Measurements from ENCODE around the gene ADARB2. TPM values are rescaled to one million over a fixed set of nuclear protein-coding genes. Genes with fewer than 3 reads are reported as not detected.
"Not testable (repeated sequence)": the region's sequence is repeated elsewhere in the genome, so short reads cannot be mapped to it uniquely, and the experiment has no call there.

Gene ADARB2
- total RNA-seq, 2 experiments from 2014 or later: 2.5 to 3.0 TPM

GRCh38 chr10:1159131-1160061 lies 577.9 kb downstream of the ADARB2 start:
- Mint-ChIP-seq H3K9me3 (no peaks in the 10 kb centered on the region), H3K4me3 (no peak overlapping the region), H3K36me3 (ENCODE audit: low read depth) (no peaks in the 10 kb centered on the region), H3K27ac (no peak overlapping the region), H3K27me3 (peaks cover 1% of the 10 kb centered on the region), H3K4me1 (no peaks in the 10 kb centered on the region)
- ChIA-PET CTCF (no interaction called here), POLR2A (no interaction called here)
- DNase-seq: no peak

GRCh38 chr10:1158536-1158935 lies 578.8 kb downstream of the ADARB2 start:
- POLR2A ChIA-PET; H3K4me1 Mint-ChIP-seq; H3K27ac Mint-ChIP-seq; H3K36me3 Mint-ChIP-seq (ENCODE audit: low read depth); DNase-seq; CTCF ChIA-PET; H3K9me3 Mint-ChIP-seq; H3K27me3 Mint-ChIP-seq; H3K4me3 Mint-ChIP-seq: not testable (repeated sequence)

- DNase-seq: no peak
- Mint-ChIP-seq H3K4me3 (no peak overlapping the region), H3K9me3 (no peaks in the 10 kb centered on the region), H3K27me3 (peaks cover 1% of the 10 kb centered on the region), H3K4me1 (no peaks in the 10 kb centered on the region), H3K27ac (no peak overlapping the region), H3K36me3 (ENCODE audit: low read depth) (no peaks in the 10 kb centered on the region)
- ChIA-PET POLR2A (no interaction called here), CTCF (no interaction called here)
These were observed 579.3 kb downstream of the ADARB2 start for GRCh38 chr10:1158066-1158465.

- Mint-ChIP-seq H3K27ac (no peak overlapping the region), H3K4me1 (no peaks in the 10 kb centered on the region), H3K36me3 (ENCODE audit: low read depth) (no peaks in the 10 kb centered on the region), H3K27me3 (peaks cover 1% of the 10 kb centered on the region), H3K9me3 (no peaks in the 10 kb centered on the region), H3K4me3 (no peak overlapping the region)
- peak; percentile 9 for DNase-seq
- CTCF ChIA-PET: no interaction called here
- POLR2A ChIA-PET: no interaction called here
These were observed 579.8 kb downstream of the ADARB2 start for GRCh38 chr10:1157615-1157933.

- Mint-ChIP-seq H3K36me3 (ENCODE audit: low read depth) (no peaks in the 10 kb centered on the region), H3K4me1 (no peaks in the 10 kb centered on the region), H3K4me3 (no peak overlapping the region), H3K27me3 (peaks cover 1% of the 10 kb centered on the region), H3K9me3 (no peaks in the 10 kb centered on the region), H3K27ac (no peak overlapping the region)
- no peak for DNase-seq
- CTCF ChIA-PET: no interaction called here
- POLR2A ChIA-PET: no interaction called here
These were observed 580.3 kb downstream of the ADARB2 start for GRCh38 chr10:1156921-1157614.

GRCh38 chr10:1156616-1156886 lies 580.8 kb downstream of the ADARB2 start:
- ChIA-PET CTCF (no interaction called here), POLR2A (no interaction called here)
- H3K36me3 Mint-ChIP-seq (ENCODE audit: low read depth): no peaks in the 10 kb centered on the region
- H3K27ac Mint-ChIP-seq: no peak overlapping the region
- no peak overlapping the region for H3K4me3 Mint-ChIP-seq
- no peak for DNase-seq
- peaks cover 1% of the 10 kb centered on the region for H3K27me3 Mint-ChIP-seq
- no peaks in the 10 kb centered on the region for H3K9me3 Mint-ChIP-seq
- no peaks in the 10 kb centered on the region for H3K4me1 Mint-ChIP-seq

GRCh38 chr10:1155791-1156615 lies 581.3 kb downstream of the ADARB2 start:
- CTCF ChIA-PET: no interaction called here
- H3K9me3 Mint-ChIP-seq: no peaks in the 10 kb centered on the region
- peaks cover 1% of the 10 kb centered on the region for H3K27me3 Mint-ChIP-seq
- H3K36me3 Mint-ChIP-seq (ENCODE audit: low read depth): no peaks in the 10 kb centered on the region
- H3K4me3 Mint-ChIP-seq: no peak overlapping the region
- DNase-seq: peak; percentile 14
- H3K27ac Mint-ChIP-seq: no peak overlapping the region
- no peaks in the 10 kb centered on the region for H3K4me1 Mint-ChIP-seq
- POLR2A ChIA-PET: no interaction called here

- peak; percentile 7 for DNase-seq
- peaks cover 4% of the 10 kb centered on the region for H3K27me3 Mint-ChIP-seq
- no peaks in the 10 kb centered on the region for H3K36me3 Mint-ChIP-seq (ENCODE audit: low read depth)
- peaks cover 5% of the 10 kb centered on the region for H3K4me1 Mint-ChIP-seq
- H3K27ac Mint-ChIP-seq: no peak overlapping the region
- H3K4me3 Mint-ChIP-seq: no peak overlapping the region
- POLR2A ChIA-PET: no interaction called here
- CTCF ChIA-PET: no interaction called here
- H3K9me3 Mint-ChIP-seq: no peaks in the 10 kb centered on the region
These were observed 582.6 kb downstream of the ADARB2 start for GRCh38 chr10:1154531-1155295.

GRCh38 chr10:1153805-1154351 lies 583.4 kb downstream of the ADARB2 start:
- Mint-ChIP-seq H3K27ac (no peak overlapping the region), H3K4me1 (peaks cover 11% of the 10 kb centered on the region), H3K4me3 (no peak overlapping the region), H3K36me3 (ENCODE audit: low read depth) (no peaks in the 10 kb centered on the region), H3K27me3 (peaks cover 4% of the 10 kb centered on the region), H3K9me3 (no peaks in the 10 kb centered on the region)
- POLR2A ChIA-PET: no interaction called here
- DNase-seq: peak; percentile 9
- CTCF ChIA-PET: no interaction called here

GRCh38 chr10:1153251-1153763 lies 584.0 kb downstream of the ADARB2 start:
- no peaks in the 10 kb centered on the region for H3K36me3 Mint-ChIP-seq (ENCODE audit: low read depth)
- no peak for DNase-seq
- CTCF ChIA-PET: no interaction called here
- H3K27me3 Mint-ChIP-seq: peaks cover 4% of the 10 kb centered on the region
- H3K27ac Mint-ChIP-seq: no peak overlapping the region
- H3K4me3 Mint-ChIP-seq: no peak overlapping the region
- peaks cover 11% of the 10 kb centered on the region for H3K4me1 Mint-ChIP-seq
- no peaks in the 10 kb centered on the region for H3K9me3 Mint-ChIP-seq
- POLR2A ChIA-PET: no interaction called here

- Mint-ChIP-seq H3K4me3 (no peak overlapping the region), H3K27ac (no peak overlapping the region), H3K27me3 (peaks cover 4% of the 10 kb centered on the region), H3K9me3 (no peaks in the 10 kb centered on the region), H3K36me3 (ENCODE audit: low read depth) (no peaks in the 10 kb centered on the region), H3K4me1 (peaks cover 11% of the 10 kb centered on the region)
- DNase-seq: peak; percentile 4
- ChIA-PET POLR2A (no interaction called here), CTCF (no interaction called here)
These were observed 584.7 kb downstream of the ADARB2 start for GRCh38 chr10:1152386-1153250.
